GM23338 (cell line): ENCODE results near the gene DMBT1. TPM values are rescaled to one million over a fixed set of nuclear protein-coding genes. Genes with fewer than 3 reads are reported as not detected.

Source experiments
- ATAC-seq: fragments of 200-7000 bp; cut with Tn5 transposase; 3 replicates; pipeline ENCODE4 v1.9.1; 2020
- DNase-seq: peaks from one replicate; pipeline ENCODE4 v3.0.0-alpha.2; 2015; ENCODE audit warnings: low spot score
- H2AFZ ChIP-seq: fragments of 200-600 bp; sonication (generic); 2 replicates; pipeline ENCODE4 v1.8.0; 2016; ENCODE audit warnings: antibody characterized with exemption, mild to moderate bottlenecking, moderate library complexity
- H3F3A ChIP-seq: fragments of 200-600 bp; sonication (generic); replicated peaks from 2 replicates; pipeline ENCODE4 v1.8.0; 2017; ENCODE audit warnings: antibody characterized with exemption, mixed run types, low read depth
- H3K27ac ChIP-seq: fragments of 200-600 bp; sonication (generic); 2 replicates; pipeline ENCODE4 v1.6.1; 2016; ENCODE audit warnings: low read depth
- H3K27me3 ChIP-seq: fragments of 200-600 bp; sonication (generic); 2 replicates; pipeline ENCODE4 v1.8.0; 2016; ENCODE audit warnings: mild to moderate bottlenecking, mixed run types, moderate library complexity; ENCODE audit not compliant: insufficient read depth
- H3K36me3 ChIP-seq: fragments of 200-600 bp; sonication (generic); 2 replicates; pipeline ENCODE4 v1.8.0; 2016; ENCODE audit warnings: mild to moderate bottlenecking; ENCODE audit not compliant: insufficient read depth
- H3K4me1 ChIP-seq: fragments of 200-600 bp; sonication (generic); 2 replicates; pipeline ENCODE4 v1.8.0; 2016; ENCODE audit warnings: mild to moderate bottlenecking, moderate library complexity; ENCODE audit not compliant: insufficient read depth
- H3K4me2 ChIP-seq: fragments of 200-600 bp; sonication (generic); 2 replicates; pipeline ENCODE4 v1.7.1; 2017; ENCODE audit warnings: mixed run types
- H3K4me3 ChIP-seq: fragments of 200-600 bp; sonication (generic); 2 replicates; pipeline ENCODE4 v1.6.1; 2016; ENCODE audit warnings: mixed run types
- H3K79me2 ChIP-seq: fragments of 200-600 bp; sonication (generic); replicated peaks from 2 replicates; pipeline ENCODE4 v1.8.0; 2017; ENCODE audit warnings: mild to moderate bottlenecking; ENCODE audit not compliant: insufficient read depth
- H3K9me2 ChIP-seq: fragments of 200-600 bp; sonication (generic); 2 replicates; pipeline ENCODE4 v1.8.0; 2017; ENCODE audit not compliant: insufficient read depth
- H4K20me1 ChIP-seq: fragments of 200-600 bp; sonication (generic); replicated peaks from 2 replicates; pipeline ENCODE4 v1.8.0; 2017; ENCODE audit warnings: mild to moderate bottlenecking; ENCODE audit not compliant: insufficient read depth
- H3K27ac Mint-ChIP-seq: 2 replicates; pipeline ENCODE4 v1.8.0; 2020; ENCODE audit warnings: inconsistent platforms, mild to moderate bottlenecking, moderate library complexity, mixed read lengths
- H3K27me3 Mint-ChIP-seq: 3 replicates; pipeline ENCODE4 v1.8.0; 2022; ENCODE audit warnings: low read depth, mild to moderate bottlenecking, moderate library complexity, mixed read lengths, inconsistent platforms; ENCODE audit not compliant: insufficient read depth, poor library complexity
- H3K36me3 Mint-ChIP-seq: 3 replicates; pipeline ENCODE4 v1.8.0; 2021; ENCODE audit warnings: low read depth, mild to moderate bottlenecking, inconsistent platforms, moderate library complexity, mixed read lengths
- H3K4me1 Mint-ChIP-seq: 3 replicates; pipeline ENCODE4 v1.8.0; 2020; ENCODE audit warnings: mild to moderate bottlenecking, inconsistent platforms, mixed read lengths
- H3K4me3 Mint-ChIP-seq: 3 replicates; pipeline ENCODE4 v1.8.0; 2021; ENCODE audit warnings: moderate library complexity, mild to moderate bottlenecking, inconsistent platforms, mixed read lengths
- H3K9me3 Mint-ChIP-seq: 3 replicates; pipeline ENCODE4 v1.8.0; 2020; ENCODE audit warnings: moderate library complexity, mild to moderate bottlenecking, inconsistent platforms, mixed read lengths
- CREB1 ChIP-seq: fragments of 250-450 bp; sonication (Bioruptor Pico); IDR thresholded peaks from 2 replicates; pipeline ENCODE4 v1.5.0; 2020; ENCODE audit warnings: low read depth, mild to moderate bottlenecking, moderate library complexity
- EZH2 ChIP-seq: fragments of 200-600 bp; sonication (generic); IDR thresholded peaks from one replicate; pipeline ENCODE4 v1.8.0; 2017; ENCODE audit warnings: antibody characterized with exemption, mild to moderate bottlenecking, low read depth; ENCODE audit not compliant: unreplicated experiment
- EZH2phosphoT487 ChIP-seq: fragments of 200-600 bp; sonication (generic); IDR thresholded peaks from one replicate; pipeline ENCODE4 v1.8.1; 2018; ENCODE audit warnings: antibody characterized with exemption; ENCODE audit not compliant: unreplicated experiment
- JUNB ChIP-seq: IDR thresholded peaks from one replicate; pipeline ENCODE4 v1.6.1; 2016; ENCODE audit warnings: antibody characterized with exemption; ENCODE audit not compliant: unreplicated experiment
- NANOG ChIP-seq: IDR thresholded peaks from 2 replicates; pipeline ENCODE4 v1.6.1; 2016; ENCODE audit warnings: antibody characterized with exemption, borderline replicate concordance
- POLR2AphosphoS5 ChIP-seq: IDR thresholded peaks from 2 replicates; pipeline ENCODE4 v1.6.1; 2016; ENCODE audit warnings: antibody characterized with exemption, low read depth
- STAT1 ChIP-seq: IDR thresholded peaks from one replicate; pipeline ENCODE4 v1.6.1; 2016; ENCODE audit warnings: antibody characterized with exemption; ENCODE audit not compliant: unreplicated experiment
- ZNF114 ChIP-seq: fragments of 250-450 bp; sonication (Bioruptor Pico); IDR thresholded peaks from 2 replicates; pipeline ENCODE4 v1.5.0; 2020; ENCODE audit warnings: mild to moderate bottlenecking, moderate library complexity
- ZNF331 ChIP-seq: fragments of 250-450 bp; sonication (Bioruptor Pico); IDR thresholded peaks from 2 replicates; pipeline ENCODE4 v1.5.0; 2020; ENCODE audit warnings: low read depth, mild to moderate bottlenecking, moderate library complexity
- polyA plus RNA-seq: library from polyadenylated mRNA; unstranded; fragments of >200 nt; fragmentation: Nextera tagmentation; extraction: Ambion mirVana; gene quantifications from 2 replicates; pipeline ENCODE4 v1.2.1, GENCODE V29; 2016
- total RNA-seq: library from RNA; depleted of rRNA; stranded (reverse); fragments of >200 nt; shearing (Covaris generic); gene quantifications from 2 replicates; pipeline ENCODE4 v1.2.3, GENCODE V29; 2014
- TF ChIP-seq, protein P1 (sequence below): fragments of 250-450 bp; sonication (Bioruptor Pico); IDR thresholded peaks from 2 replicates; pipeline ENCODE4 v1.5.0; 2020; ENCODE audit warnings: mild to moderate bottlenecking, moderate library complexity
- TF ChIP-seq, protein P2 (sequence below): IDR thresholded peaks from 2 replicates; pipeline ENCODE4 v1.6.1; 2016; ENCODE audit warnings: antibody characterized with exemption
- TF ChIP-seq, protein P3 (sequence below): IDR thresholded peaks from one replicate; pipeline ENCODE4 v1.6.1; 2018; ENCODE audit warnings: antibody characterized with exemption; ENCODE audit not compliant: unreplicated experiment
- TF ChIP-seq, protein P4 (sequence below), 2 experiments: fragments of 200-600 bp in 1 of 2; sonication (generic) in 1 of 2; conservative IDR thresholded peaks; 2 replicates each; pipeline versions ENCODE4 v1.5.1 to v1.6.1; 2016 to 2017; ENCODE audit warnings: antibody characterized with exemption in 2 of 2, low read depth in 2 of 2, mild to moderate bottlenecking in 2 of 2, moderate library complexity in 1 of 2

DMBT1 gene
- total and polyA plus RNA-seq, 2 experiments from 2014 or later, result 0.03 to 0.05 TPM

DNA sequence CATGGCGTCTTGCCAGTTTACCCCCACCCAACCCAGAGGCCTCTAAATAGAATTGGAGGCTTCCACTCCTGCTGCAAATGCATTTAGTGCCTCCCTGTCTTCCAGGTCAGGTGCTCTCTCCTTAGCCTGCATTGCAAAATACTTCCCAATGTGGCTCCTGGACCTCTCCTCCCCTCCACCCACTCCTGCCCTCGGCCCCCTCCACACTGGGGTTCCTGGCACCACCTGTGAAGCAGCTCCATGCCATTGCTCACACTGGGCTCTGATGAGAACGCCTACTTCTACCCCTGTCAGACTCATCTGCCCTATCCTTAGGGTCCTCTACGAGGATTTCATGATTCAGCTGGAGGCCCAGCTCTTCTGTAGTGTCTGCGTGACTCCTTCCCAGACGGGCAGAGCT, 101.7 kb downstream of the DMBT1 start:
- Histone ChIP-seq H3K79me2 (no peaks in the 10 kb centered on the region), H3K4me2 (no peak overlapping the region), H3K9me2 (peaks cover 20% of the 10 kb centered on the region; the same call in 1 of the 2 replicates), H3K4me1 (no peaks in the 10 kb centered on the region; the same call in 1 of the 2 replicates), H4K20me1 (no peaks in the 10 kb centered on the region), H2AFZ (no peak overlapping the region), H3K36me3 (no peaks in the 10 kb centered on the region), H3K27me3 (no peaks in the 10 kb centered on the region), H3K4me3 (no peak overlapping the region), H3F3A (no peaks in the 10 kb centered on the region), H3K27ac (no peak overlapping the region)
- no peak for DNase-seq
- Mint-ChIP-seq H3K4me3 (no peak overlapping the region), H3K36me3 (no peaks in the 10 kb centered on the region), H3K27me3 (no peaks in the 10 kb centered on the region), H3K4me1 (peaks cover 3% of the 10 kb centered on the region; the same call in 1 of the 3 replicates), H3K27ac (no peak overlapping the region), H3K9me3 (no peaks in the 10 kb centered on the region)
- ATAC-seq, result no peak
- TF ChIP-seq, protein P1, sequence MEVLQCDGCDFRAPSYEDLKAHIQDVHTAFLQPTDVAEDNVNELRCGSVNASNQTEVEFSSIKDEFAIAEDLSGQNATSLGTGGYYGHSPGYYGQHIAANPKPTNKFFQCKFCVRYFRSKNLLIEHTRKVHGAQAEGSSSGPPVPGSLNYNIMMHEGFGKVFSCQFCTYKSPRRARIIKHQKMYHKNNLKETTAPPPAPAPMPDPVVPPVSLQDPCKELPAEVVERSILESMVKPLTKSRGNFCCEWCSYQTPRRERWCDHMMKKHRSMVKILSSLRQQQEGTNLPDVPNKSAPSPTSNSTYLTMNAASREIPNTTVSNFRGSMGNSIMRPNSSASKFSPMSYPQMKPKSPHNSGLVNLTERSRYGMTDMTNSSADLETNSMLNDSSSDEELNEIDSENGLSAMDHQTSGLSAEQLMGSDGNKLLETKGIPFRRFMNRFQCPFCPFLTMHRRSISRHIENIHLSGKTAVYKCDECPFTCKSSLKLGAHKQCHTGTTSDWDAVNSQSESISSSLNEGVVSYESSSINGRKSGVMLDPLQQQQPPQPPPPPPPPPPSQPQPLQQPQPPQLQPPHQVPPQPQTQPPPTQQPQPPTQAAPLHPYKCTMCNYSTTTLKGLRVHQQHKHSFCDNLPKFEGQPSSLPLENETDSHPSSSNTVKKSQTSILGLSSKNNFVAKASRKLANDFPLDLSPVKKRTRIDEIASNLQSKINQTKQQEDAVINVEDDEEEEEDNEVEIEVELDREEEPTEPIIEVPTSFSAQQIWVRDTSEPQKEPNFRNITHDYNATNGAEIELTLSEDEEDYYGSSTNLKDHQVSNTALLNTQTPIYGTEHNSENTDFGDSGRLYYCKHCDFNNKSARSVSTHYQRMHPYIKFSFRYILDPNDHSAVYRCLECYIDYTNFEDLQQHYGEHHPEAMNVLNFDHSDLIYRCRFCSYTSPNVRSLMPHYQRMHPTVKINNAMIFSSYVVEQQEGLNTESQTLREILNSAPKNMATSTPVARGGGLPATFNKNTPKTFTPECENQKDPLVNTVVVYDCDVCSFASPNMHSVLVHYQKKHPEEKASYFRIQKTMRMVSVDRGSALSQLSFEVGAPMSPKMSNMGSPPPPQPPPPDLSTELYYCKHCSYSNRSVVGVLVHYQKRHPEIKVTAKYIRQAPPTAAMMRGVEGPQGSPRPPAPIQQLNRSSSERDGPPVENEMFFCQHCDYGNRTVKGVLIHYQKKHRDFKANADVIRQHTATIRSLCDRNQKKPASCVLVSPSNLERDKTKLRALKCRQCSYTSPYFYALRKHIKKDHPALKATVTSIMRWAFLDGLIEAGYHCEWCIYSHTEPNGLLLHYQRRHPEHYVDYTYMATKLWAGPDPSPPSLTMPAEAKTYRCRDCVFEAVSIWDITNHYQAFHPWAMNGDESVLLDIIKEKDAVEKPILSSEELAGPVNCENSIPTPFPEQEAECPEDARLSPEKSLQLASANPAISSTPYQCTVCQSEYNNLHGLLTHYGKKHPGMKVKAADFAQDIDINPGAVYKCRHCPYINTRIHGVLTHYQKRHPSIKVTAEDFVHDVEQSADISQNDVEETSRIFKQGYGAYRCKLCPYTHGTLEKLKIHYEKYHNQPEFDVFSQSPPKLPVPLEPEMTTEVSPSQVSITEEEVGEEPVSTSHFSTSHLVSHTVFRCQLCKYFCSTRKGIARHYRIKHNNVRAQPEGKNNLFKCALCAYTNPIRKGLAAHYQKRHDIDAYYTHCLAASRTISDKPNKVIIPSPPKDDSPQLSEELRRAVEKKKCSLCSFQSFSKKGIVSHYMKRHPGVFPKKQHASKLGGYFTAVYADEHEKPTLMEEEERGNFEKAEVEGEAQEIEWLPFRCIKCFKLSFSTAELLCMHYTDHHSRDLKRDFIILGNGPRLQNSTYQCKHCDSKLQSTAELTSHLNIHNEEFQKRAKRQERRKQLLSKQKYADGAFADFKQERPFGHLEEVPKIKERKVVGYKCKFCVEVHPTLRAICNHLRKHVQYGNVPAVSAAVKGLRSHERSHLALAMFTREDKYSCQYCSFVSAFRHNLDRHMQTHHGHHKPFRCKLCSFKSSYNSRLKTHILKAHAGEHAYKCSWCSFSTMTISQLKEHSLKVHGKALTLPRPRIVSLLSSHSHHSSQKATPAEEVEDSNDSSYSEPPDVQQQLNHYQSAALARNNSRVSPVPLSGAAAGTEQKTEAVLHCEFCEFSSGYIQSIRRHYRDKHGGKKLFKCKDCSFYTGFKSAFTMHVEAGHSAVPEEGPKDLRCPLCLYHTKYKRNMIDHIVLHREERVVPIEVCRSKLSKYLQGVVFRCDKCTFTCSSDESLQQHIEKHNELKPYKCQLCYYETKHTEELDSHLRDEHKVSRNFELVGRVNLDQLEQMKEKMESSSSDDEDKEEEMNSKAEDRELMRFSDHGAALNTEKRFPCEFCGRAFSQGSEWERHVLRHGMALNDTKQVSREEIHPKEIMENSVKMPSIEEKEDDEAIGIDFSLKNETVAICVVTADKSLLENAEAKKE, result no peak
- TF ChIP-seq STAT1 (no peak), EZH2phosphoT487 (no peak), JUNB (no peak), NANOG (no peak), CREB1 (CRISPR knock-in tag) (no peak), EZH2 (no peak), POLR2AphosphoS5 (no peak), ZNF331 (CRISPR knock-in tag) (no peak), ZNF114 (CRISPR knock-in tag) (no peak)
- TF ChIP-seq, protein P2, sequence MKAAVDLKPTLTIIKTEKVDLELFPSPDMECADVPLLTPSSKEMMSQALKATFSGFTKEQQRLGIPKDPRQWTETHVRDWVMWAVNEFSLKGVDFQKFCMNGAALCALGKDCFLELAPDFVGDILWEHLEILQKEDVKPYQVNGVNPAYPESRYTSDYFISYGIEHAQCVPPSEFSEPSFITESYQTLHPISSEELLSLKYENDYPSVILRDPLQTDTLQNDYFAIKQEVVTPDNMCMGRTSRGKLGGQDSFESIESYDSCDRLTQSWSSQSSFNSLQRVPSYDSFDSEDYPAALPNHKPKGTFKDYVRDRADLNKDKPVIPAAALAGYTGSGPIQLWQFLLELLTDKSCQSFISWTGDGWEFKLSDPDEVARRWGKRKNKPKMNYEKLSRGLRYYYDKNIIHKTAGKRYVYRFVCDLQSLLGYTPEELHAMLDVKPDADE, result no peak
- TF ChIP-seq, protein P3, sequence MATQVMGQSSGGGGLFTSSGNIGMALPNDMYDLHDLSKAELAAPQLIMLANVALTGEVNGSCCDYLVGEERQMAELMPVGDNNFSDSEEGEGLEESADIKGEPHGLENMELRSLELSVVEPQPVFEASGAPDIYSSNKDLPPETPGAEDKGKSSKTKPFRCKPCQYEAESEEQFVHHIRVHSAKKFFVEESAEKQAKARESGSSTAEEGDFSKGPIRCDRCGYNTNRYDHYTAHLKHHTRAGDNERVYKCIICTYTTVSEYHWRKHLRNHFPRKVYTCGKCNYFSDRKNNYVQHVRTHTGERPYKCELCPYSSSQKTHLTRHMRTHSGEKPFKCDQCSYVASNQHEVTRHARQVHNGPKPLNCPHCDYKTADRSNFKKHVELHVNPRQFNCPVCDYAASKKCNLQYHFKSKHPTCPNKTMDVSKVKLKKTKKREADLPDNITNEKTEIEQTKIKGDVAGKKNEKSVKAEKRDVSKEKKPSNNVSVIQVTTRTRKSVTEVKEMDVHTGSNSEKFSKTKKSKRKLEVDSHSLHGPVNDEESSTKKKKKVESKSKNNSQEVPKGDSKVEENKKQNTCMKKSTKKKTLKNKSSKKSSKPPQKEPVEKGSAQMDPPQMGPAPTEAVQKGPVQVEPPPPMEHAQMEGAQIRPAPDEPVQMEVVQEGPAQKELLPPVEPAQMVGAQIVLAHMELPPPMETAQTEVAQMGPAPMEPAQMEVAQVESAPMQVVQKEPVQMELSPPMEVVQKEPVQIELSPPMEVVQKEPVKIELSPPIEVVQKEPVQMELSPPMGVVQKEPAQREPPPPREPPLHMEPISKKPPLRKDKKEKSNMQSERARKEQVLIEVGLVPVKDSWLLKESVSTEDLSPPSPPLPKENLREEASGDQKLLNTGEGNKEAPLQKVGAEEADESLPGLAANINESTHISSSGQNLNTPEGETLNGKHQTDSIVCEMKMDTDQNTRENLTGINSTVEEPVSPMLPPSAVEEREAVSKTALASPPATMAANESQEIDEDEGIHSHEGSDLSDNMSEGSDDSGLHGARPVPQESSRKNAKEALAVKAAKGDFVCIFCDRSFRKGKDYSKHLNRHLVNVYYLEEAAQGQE, result no peak
- TF ChIP-seq, protein P4, sequence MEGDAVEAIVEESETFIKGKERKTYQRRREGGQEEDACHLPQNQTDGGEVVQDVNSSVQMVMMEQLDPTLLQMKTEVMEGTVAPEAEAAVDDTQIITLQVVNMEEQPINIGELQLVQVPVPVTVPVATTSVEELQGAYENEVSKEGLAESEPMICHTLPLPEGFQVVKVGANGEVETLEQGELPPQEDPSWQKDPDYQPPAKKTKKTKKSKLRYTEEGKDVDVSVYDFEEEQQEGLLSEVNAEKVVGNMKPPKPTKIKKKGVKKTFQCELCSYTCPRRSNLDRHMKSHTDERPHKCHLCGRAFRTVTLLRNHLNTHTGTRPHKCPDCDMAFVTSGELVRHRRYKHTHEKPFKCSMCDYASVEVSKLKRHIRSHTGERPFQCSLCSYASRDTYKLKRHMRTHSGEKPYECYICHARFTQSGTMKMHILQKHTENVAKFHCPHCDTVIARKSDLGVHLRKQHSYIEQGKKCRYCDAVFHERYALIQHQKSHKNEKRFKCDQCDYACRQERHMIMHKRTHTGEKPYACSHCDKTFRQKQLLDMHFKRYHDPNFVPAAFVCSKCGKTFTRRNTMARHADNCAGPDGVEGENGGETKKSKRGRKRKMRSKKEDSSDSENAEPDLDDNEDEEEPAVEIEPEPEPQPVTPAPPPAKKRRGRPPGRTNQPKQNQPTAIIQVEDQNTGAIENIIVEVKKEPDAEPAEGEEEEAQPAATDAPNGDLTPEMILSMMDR (conservative IDR thresholded peaks at IDR 0.05; ENCODE audit: low read depth in 2 of 2), result no peak
